ENCODE results near the gene FMN2.

The FMN2 gene

DNA sequence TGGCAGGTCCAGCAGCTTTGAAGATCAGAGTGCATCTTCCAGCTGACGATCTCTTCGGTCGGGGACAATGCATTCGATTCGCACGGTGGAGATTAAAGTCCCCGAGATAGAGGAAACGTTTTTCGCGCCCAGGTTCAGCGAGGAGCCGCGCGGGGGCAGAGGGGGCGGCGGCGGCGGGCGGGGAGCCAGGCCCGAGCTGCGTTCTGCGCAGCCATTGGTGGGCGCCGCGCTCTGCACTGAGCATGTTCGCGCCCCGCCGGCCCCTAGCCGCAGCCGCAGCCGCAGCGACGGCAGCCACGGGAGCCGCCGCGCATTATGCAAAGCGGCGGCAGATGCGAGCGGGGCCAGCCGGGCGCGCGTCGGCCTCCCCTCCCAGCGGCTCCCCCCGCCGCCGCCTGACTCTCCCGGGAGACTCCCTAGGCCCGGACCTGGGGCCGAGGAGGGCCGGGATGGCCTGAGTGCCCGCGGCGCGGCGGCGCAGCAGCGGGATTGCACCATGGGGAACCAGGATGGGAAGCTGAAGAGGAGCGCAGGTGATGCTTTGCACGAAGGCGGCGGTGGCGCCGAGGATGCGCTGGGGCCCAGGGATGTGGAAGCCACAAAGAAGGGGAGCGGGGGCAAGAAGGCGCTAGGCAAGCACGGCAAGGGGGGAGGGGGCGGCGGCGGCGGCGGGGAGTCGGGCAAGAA lies at the start of gene FMN2:
FMN2 (plus strand) TSS at position 270 of the 687 bp plus-strand sequence; CDS start at position 497, 227 bp downstream.
- DNase-seq, result no peak

DNA sequence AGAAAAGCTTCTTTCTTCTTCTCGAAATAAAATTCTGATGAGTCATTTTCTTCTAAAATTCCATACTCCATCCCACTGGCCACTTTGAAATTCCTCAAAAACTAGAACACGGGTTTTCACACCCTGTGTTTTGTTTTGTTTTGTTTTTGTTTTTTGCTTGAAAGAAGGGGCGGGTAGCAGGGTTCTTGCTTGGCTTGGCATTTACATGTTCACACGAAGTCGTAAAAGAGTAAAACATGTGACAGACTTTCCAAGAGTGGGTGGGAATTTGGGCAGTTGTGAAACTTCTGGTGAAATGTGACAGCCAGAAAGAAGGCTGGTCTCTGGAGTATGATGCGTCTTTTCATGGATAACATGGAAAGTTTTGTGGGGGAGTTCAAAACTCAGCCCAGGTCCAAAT lies 47.1 kb upstream of the FMN2 start:
- no peak for DNase-seq

GRCh38 chr1:240046000-240046399 lies 45.7 kb upstream of the FMN2 start:
- DNase-seq, result no peak

- DNase-seq, result no peak
Observed at GRCh38 chr1:240054109-240054701, 37.5 kb upstream of the FMN2 start.

DNA sequence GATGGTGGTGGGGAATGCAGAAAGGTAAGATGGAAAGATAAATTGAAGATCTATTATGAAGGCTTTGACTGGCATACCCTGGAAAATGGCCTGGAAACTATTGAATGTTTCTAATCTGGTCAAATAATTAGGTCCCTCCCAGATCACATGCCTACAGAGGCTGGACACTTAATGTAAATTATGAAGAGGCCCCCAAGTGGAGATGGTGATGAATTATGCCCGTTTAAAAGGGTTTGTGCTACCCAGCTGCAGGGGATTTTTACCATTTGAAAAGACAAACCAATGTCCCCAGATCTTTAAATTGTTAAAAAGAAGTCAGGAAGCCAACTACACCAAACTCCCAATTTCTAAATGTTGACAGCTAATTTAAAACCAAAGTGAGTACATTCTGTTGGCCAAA lies 35.7 kb upstream of the FMN2 start:
- no peak for DNase-seq

- DNase-seq, result no peak
Observed at GRCh38 chr1:240056350-240056749, 35.3 kb upstream of the FMN2 start.

- no peak for DNase-seq
Observed at GRCh38 chr1:240058049-240058448, 33.6 kb upstream of the FMN2 start.

- DNase-seq, result no peak
Observed at GRCh38 chr1:240068961-240069360, 22.7 kb upstream of the FMN2 start.

DNA sequence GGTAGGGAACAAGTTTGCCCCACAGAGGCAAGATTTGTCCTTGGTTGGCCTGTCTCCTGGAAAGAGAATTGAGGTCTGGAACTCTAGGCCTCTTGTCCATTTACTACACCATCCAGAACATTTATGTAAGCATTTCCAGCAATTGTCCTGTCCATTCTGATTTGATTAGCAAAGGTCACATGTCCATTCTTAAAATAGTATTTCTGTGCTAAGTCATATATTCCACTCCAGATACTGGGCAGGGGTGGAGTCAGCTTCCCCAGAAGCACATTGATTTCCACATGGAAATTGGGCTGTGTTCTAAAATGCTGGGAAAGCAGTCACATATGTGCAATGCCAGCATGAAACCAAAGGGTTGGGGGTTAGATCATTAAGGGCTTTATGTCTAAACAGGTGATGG lies 21.5 kb upstream of the FMN2 start:
- no peak for DNase-seq

DNA sequence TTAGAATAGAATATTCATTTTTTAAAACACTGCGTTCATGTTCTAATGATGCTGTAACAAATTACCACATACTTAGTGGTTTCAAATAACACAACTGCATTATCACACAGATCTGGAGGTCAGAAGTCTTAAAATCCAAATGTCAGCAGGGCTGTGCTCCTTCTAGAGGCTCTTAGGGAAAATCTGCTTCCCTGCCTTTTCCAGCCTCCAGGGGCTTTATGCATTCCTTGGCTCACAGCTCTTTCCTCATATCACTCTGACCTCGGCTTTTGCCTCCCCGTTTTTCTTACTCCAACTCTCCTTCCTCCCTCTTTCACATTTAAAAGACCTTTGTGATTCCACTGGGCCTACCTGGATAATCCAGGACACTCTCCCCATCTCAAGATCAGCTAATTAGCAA lies 18.6 kb upstream of the FMN2 start:
- DNase-seq, result no peak

- DNase-seq, result no peak
Observed at GRCh38 chr1:240074422-240074821, 17.3 kb upstream of the FMN2 start.

GRCh38 chr1:240074908-240075307 lies 16.8 kb upstream of the FMN2 start:
- no peak for DNase-seq

DNA sequence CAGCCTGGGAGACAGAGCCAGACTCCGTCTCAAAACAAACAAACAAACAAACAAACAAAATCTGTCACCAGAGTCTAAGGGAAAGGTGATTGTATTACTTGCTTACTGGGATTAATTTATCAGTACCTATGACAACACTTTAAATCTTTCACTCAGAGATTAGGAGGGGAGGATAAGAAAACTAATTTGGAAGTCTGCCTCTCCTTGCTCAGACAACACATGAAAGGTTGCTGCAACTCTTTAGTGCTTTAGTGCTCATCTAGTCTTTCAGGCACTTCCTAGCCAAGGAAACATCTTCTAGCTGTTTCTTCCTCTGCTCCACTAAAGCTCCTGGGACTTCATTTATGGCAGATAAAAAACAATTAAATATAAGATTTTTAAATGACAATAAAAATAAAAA lies 7.3 kb upstream of the FMN2 start:
- no peak for DNase-seq

DNA sequence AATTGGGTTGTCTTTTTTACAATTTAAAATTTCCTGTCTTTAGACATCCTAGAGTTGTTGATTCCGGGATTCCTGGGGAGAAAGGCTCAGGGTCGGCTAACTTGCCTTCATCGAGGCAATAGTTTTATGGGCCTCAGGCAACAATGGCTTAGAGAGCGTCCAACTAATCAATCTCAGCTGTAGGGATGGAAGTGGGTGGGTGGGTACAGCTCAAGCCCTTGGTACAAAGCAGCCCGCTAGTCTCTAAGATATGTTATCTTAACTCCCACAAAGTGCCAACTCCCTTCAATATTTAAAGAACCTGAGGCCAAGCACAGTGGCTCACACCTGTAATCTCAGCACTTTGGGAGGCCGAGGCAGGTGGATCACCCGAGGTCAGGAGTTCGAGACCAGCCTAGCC lies 6.9 kb upstream of the FMN2 start:
- DNase-seq, result no peak

DNA sequence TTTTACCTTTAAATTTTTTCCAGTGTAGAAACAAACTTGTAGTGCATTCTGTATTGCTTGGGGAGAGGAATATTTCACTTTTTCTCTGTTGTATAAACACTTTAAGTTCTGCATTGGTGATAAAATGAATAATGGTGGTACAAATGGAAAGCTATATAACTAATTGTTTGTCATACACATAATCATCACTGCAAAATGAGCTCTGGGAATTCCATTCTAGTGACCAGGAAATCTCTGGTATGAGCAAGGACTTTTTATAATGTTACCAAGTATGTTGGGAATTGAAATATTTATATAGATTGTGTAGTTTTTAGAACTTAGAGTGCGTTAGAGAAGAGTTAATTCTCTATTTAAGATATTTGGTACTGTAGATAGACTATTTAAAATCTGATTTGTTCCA lies 5.0 kb upstream of the FMN2 start:
- DNase-seq, result no peak

- no peak for DNase-seq
Observed at GRCh38 chr1:240090014-240090413, 1.7 kb upstream of the FMN2 start.

GRCh38 chr1:240090957-240091600 lies 604 bp upstream of the FMN2 start:
- DNase-seq, result no peak

DNA sequence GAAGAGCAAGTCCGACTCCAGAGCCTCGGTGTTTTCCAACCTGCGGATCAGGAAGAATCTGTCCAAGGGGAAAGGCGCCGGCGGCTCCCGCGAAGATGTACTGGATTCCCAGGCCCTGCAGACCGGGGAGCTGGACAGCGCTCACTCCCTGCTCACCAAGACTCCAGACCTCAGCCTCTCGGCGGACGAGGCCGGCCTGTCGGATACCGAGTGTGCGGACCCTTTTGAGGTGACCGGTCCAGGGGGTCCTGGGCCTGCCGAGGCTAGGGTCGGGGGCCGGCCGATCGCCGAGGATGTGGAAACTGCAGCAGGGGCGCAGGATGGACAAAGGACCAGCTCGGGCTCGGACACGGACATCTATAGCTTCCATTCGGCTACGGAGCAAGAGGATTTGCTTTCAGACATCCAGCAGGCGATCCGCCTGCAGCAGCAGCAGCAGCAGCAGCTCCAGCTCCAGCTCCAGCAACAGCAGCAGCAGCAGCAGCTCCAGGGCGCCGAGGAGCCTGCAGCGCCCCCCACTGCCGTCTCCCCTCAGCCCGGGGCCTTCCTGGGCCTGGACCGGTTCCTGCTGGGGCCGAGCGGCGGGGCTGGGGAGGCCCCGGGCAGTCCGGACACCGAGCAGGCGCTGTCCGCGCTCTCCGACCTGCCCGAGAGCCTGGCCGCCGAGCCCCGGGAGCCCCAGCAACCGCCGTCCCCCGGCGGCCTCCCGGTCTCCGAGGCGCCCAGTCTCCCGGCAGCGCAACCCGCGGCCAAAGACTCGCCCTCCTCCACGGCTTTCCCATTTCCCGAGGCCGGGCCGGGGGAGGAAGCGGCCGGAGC lies 827 bp downstream of the FMN2 start:
- DNase-seq, result no peak

GRCh38 chr1:240093120-240093961 lies 1.7 kb downstream of the FMN2 start:
- no peak for DNase-seq

- no peak for DNase-seq
Observed at GRCh38 chr1:240094041-240094722, 2.5 kb downstream of the FMN2 start.

DNA sequence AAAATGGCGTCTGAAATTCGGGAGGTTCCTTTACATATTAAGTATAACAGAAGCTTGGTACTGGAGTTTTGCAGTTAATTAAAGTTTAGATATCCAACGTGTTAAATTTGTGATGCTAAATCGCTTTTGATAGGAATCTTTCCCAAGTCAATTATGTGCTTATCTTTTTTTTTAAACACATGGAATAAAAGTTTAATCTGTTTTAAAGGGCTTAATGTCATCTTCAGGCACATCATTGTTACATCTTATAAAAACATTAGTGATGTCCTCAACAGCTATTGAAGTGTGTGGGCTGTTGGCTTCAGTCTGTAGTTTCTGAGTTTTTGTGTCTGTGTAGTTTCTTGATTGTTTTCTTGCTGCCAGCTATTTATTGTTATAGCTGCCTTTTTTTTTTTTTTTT lies 5.3 kb downstream of the FMN2 start:
- no peak for DNase-seq

DNA sequence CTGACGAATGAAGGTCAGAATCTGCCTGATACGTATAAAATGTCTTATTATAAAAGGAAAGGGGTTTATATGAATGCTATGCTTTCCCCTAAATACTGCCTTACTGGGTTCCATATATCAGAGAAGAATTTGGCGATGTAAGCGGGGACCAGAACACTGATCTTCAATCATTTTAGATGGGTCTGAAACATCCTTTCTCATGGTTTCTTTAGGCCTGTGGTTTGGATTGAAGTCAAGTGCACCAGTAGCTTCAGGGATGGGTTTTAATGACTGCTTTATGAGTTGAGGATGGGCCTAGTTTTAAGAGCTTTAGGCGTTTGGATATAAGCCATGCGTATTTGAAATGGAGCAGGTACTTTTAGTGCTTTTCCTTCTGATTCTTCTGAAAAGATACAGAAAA lies 6.9 kb downstream of the FMN2 start:
- no peak for DNase-seq

Data from CD4-positive, alpha-beta T cell treated with Interferon alpha-2 for 1 hour (primary cell).